Measurements from ENCODE around the gene EZH1. TPM values are rescaled to one million over a fixed set of nuclear protein-coding genes. Genes with fewer than 3 reads are reported as not detected.
A peak's percentile ranks its signal among the peaks of the same experiment; 100 is the strongest.
"Not testable (repeated sequence)": the region's sequence is repeated elsewhere in the genome, so short reads cannot be mapped to it uniquely, and the experiment has no call there.

The EZH1 gene
- total and polyA plus RNA-seq, 8 donors = 6.3 to 512 (median 29.1) TPM

DNA sequence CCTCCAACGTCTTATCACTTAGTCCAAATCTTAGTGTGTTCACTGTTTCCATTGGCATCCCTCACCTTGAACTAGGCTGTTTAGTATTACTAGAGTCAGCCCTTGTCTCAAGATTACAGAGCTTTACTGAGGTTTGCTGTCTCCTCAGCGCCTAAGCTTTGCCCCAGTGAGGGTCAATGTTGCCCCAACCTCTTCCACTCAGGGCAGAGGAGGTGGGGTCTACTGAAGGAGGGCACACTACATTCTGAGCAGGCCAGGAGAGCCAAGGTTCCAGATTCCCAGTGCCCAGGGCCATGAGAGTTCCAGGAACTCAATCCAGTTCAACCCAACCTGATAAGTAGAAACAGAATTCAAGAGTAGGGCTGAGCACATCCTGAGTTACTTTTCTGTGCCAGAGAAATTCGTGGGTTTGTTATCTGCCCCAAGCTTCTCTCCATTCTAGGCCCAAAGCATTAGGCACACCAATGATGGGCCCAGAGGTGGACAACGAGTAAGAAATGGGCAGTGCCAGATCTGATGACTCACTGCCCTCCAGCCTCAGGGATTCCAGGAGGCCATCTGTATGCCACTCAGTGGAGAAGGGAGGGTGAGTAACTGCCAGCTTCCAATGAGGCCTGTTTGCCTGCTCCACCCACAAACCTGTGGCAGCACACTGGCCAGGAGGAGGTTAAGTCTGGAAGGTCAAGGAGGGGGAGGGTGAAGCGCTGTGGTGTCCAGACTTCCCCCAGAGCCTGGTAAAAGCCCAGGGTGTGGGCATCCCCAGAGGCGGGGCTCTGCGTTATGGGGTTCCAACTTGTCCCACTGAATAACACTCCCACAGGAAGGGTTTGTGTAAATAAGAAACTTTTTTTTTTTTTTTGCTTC is 77.5 kb downstream of the EZH1 start:
- Histone ChIP-seq H3K27me3 (peaks cover 0 to 15% (median 0%) of the 10 kb centered on the region in 3 donors), H3K27ac (peak overlapping the region; percentile 56 to 75 (median 71)), H3K36me3 (peaks cover 50 to 99% (median 86%) of the 10 kb centered on the region in 4 donors), H3K4me1 (peaks cover 26 to 56% (median 45%) of the 10 kb centered on the region in 4 donors), H3K9me3 (no peaks in the 10 kb centered on the region), H3K4me3 (no peak overlapping the region)
- WGBS, 5 donors = 29 to 46% (median 36%) methylated on average over 5 to 7 of the region's 7 CpGs
- TF ChIP-seq CTCF (IDR thresholded peaks at IDR 0.05) (no peak), POLR2AphosphoS5 (IDR thresholded peaks at IDR 0.05) (peak in 2 of 3 donors; percentile 36 to 71), EP300 (IDR thresholded peaks at IDR 0.05) (no peak), POLR2A (IDR thresholded peaks at IDR 0.05) (no peak)
- DNase-seq = peak; percentile 60 to 77
- intact Hi-C loops (cut with DNase I; ENCODE audit: low total_unique reads) = no loop called here

DNA sequence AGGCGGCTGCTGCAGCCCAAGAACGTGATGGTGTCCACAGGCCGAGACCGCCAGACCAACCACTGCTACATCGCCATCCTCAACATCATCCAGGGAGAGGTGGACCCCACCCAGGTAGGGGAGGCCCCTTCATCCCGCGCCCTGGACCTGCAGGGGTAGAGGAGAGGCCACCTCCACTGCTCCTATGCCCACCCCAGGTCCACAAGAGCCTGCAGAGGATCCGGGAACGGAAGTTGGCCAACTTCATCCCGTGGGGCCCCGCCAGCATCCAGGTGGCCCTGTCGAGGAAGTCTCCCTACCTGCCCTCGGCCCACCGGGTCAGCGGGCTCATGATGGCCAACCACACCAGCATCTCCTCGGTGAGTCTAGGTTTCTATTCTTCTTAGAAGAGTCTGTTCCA is 78.7 kb downstream of the EZH1 start:
- H3K4me3 ChIP-seq; H3K27me3 ChIP-seq; DNase-seq; H3K9me3 ChIP-seq; intact Hi-C loops (cut with DNase I; ENCODE audit: low total_unique reads): not testable (repeated sequence)
- Histone ChIP-seq H3K36me3 (peaks cover 41 to 99% (median 84%) of the 10 kb centered on the region in 4 donors), H3K4me1 (peaks cover 26 to 47% (median 42%) of the 10 kb centered on the region in 4 donors), H3K27ac (peak overlapping the region in 1 of 5 donors; percentile 72)
- WGBS, 5 donors = 86 to 95% (median 90%) methylated on average over 7 to 13 of the region's 16 CpGs

GRCh38 chr17:42665581-42666001 is 79.2 kb downstream of the EZH1 start:
- Histone ChIP-seq H3K27ac (peak overlapping the region in 3 of 5 donors; percentile 8 to 51 (median 33)), H3K4me3 (no peak overlapping the region), H3K27me3 (peaks cover 0 to 1% (median 0%) of the 10 kb centered on the region in 3 donors), H3K4me1 (peaks cover 26 to 47% (median 42%) of the 10 kb centered on the region in 4 donors), H3K9me3 (no peaks in the 10 kb centered on the region), H3K36me3 (peaks cover 35 to 96% (median 78%) of the 10 kb centered on the region in 4 donors)
- TF ChIP-seq CTCF (IDR thresholded peaks at IDR 0.05) (no peak), EP300 (IDR thresholded peaks at IDR 0.05) (no peak), POLR2AphosphoS5 (IDR thresholded peaks at IDR 0.05) (no peak), POLR2A (IDR thresholded peaks at IDR 0.05) (no peak)
- 82 to 88% (median 85%) methylated on average over 14 of the region's 14 CpGs for WGBS, 5 donors
- DNase-seq = no peak
- intact Hi-C loops (cut with DNase I; ENCODE audit: low total_unique reads) = no loop called here

- WGBS, 5 donors = 59 to 68% (median 63%) methylated on average over 7 of the region's 7 CpGs
- intact Hi-C loops (cut with DNase I; ENCODE audit: low total_unique reads) = no loop called here
Measured at GRCh38 chr17:42660692-42661345, 84.0 kb downstream of the EZH1 start.

DNA sequence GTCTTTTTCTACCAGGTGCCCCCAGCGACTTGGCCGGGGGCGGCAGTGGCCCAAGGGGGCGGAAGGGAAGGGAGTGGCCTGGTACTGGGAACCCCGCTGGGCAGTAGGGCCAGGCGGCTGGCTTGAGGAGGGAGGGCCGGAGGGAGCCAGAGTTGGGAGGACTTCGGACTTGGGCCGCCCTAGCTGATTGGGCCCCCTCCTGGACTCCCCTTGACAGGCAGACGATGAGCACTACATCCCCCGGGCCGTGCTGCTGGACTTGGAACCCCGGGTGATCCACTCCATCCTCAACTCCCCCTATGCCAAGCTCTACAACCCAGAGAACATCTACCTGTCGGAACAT is 84.9 kb downstream of the EZH1 start:
- H3K9me3 ChIP-seq; H3K27me3 ChIP-seq; DNase-seq; intact Hi-C loops (cut with DNase I; ENCODE audit: low total_unique reads): not testable (repeated sequence)
- Histone ChIP-seq H3K36me3 (peaks cover 3 to 39% (median 25%) of the 10 kb centered on the region in 4 donors), H3K27ac (peak overlapping the region in 4 of 5 donors; percentile 75 to 87 (median 80)), H3K4me1 (peaks cover 11 to 29% (median 23%) of the 10 kb centered on the region in 4 donors), H3K4me3 (peak overlapping the region; percentile 54 to 72 (median 58))
- 35 to 100% (median 100%) methylated on average over 1 to 7 of the region's 14 CpGs for WGBS, 5 donors

More at GRCh38 chr17:42660692-42661345, 84.0 kb downstream of the EZH1 start:
- H3K27ac ChIP-seq = peak overlapping the region in 3 of 5 donors; percentile 13 to 32 (median 24)
- peaks cover 9 to 48% (median 35%) of the 10 kb centered on the region in 4 donors for H3K36me3 ChIP-seq
- H3K9me3 ChIP-seq = no peaks in the 10 kb centered on the region
- no peak for DNase-seq
- peak overlapping the region in 1 of 4 donors; percentile 1 for H3K4me3 ChIP-seq
- TF ChIP-seq EP300 (IDR thresholded peaks at IDR 0.05) (no peak), POLR2A (IDR thresholded peaks at IDR 0.05) (no peak), CTCF (IDR thresholded peaks at IDR 0.05) (no peak), POLR2AphosphoS5 (IDR thresholded peaks at IDR 0.05) (peak in 1 of 3 donors; percentile 17)
- H3K4me1 ChIP-seq = peaks cover 11 to 29% (median 23%) of the 10 kb centered on the region in 4 donors
- H3K27me3 ChIP-seq = no peaks in the 10 kb centered on the region
